ENCODE measurements around the gene ADAMTSL5.

DNA sequence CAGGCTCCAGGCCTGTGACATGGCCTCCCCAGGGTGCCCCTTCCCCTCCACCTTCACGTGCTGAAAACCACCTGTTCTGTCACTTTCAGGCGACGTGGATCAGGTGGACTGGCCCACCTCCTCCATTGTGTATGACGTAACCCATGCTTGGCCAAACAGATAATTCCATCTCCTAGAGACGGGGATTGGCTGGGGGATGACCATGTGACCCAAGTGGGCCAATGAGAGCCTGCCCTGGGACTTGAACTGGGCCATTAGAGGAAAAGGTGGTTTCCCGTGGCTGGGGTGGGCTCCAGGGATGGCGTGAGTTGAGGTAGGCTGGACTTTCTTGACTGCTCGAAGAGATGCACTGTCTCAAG is 3.6 kb upstream of the ADAMTSL5 start:
- TF ChIP-seq, protein P1, sequence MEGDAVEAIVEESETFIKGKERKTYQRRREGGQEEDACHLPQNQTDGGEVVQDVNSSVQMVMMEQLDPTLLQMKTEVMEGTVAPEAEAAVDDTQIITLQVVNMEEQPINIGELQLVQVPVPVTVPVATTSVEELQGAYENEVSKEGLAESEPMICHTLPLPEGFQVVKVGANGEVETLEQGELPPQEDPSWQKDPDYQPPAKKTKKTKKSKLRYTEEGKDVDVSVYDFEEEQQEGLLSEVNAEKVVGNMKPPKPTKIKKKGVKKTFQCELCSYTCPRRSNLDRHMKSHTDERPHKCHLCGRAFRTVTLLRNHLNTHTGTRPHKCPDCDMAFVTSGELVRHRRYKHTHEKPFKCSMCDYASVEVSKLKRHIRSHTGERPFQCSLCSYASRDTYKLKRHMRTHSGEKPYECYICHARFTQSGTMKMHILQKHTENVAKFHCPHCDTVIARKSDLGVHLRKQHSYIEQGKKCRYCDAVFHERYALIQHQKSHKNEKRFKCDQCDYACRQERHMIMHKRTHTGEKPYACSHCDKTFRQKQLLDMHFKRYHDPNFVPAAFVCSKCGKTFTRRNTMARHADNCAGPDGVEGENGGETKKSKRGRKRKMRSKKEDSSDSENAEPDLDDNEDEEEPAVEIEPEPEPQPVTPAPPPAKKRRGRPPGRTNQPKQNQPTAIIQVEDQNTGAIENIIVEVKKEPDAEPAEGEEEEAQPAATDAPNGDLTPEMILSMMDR (IDR thresholded peaks at IDR 0.05; ENCODE audit: insufficient read depth, low read length, poor library complexity, severe bottlenecking) = no peak
- TF ChIP-seq EZH2phosphoT487 (conservative IDR thresholded peaks at IDR 0.05; ENCODE audit: low read length) = no peak

Measured in SU-DHL-6 (cell line).